Measurements from ENCODE around the gene PLCB4. TPM values are rescaled to one million over a fixed set of nuclear protein-coding genes. Genes with fewer than 3 reads are reported as not detected.

Gene PLCB4
- polyA plus RNA-seq, 3 donors = not detected

- no peak overlapping the region for H3K4me2 ChIP-seq (replicated peaks; ENCODE audit: extremely low read depth, low read length, poor library complexity, severe bottlenecking)
- no peaks in the 10 kb centered on the region for H3K36me3 Mint-ChIP-seq
- H3K9me3 ChIP-seq (replicated peaks in 1 of 2; ENCODE audit: control insufficient read depth in 1 of 2, insufficient read depth in 1 of 2, low read length in 2 of 2) = no peaks in the 10 kb centered on the region
- intact Hi-C loops (cut with micrococcal nuclease) = no loop called here
- H4K20me1 ChIP-seq (ENCODE audit: insufficient read depth, low read length) = no peaks in the 10 kb centered on the region
- TF ChIP-seq, protein P1, sequence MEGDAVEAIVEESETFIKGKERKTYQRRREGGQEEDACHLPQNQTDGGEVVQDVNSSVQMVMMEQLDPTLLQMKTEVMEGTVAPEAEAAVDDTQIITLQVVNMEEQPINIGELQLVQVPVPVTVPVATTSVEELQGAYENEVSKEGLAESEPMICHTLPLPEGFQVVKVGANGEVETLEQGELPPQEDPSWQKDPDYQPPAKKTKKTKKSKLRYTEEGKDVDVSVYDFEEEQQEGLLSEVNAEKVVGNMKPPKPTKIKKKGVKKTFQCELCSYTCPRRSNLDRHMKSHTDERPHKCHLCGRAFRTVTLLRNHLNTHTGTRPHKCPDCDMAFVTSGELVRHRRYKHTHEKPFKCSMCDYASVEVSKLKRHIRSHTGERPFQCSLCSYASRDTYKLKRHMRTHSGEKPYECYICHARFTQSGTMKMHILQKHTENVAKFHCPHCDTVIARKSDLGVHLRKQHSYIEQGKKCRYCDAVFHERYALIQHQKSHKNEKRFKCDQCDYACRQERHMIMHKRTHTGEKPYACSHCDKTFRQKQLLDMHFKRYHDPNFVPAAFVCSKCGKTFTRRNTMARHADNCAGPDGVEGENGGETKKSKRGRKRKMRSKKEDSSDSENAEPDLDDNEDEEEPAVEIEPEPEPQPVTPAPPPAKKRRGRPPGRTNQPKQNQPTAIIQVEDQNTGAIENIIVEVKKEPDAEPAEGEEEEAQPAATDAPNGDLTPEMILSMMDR (IDR thresholded peaks at IDR 0.05) = no peak
- no peak overlapping the region for H2AFZ ChIP-seq (ENCODE audit: insufficient read depth, low read depth, low read length, poor library complexity, severe bottlenecking)
- no peak for DNase-seq
- H3K27ac Mint-ChIP-seq = no peak overlapping the region
- H3K27ac ChIP-seq (ENCODE audit: low read depth in 1 of 2, low read length in 2 of 2) = no peak overlapping the region
- no peaks in the 10 kb centered on the region for H3K36me3 ChIP-seq (replicated peaks in 1 of 2; ENCODE audit: control insufficient read depth in 1 of 2, insufficient read depth in 2 of 2, low read length in 2 of 2)
- no peaks in the 10 kb centered on the region for H3K4me1 Mint-ChIP-seq
- no peaks in the 10 kb centered on the region for H3K27me3 ChIP-seq (ENCODE audit: control insufficient read depth in 2 of 2, insufficient read depth in 2 of 2, low read length in 2 of 2)
- no peaks in the 10 kb centered on the region for H3K79me2 ChIP-seq (ENCODE audit: insufficient read depth, low read length)
- H3K4me3 Mint-ChIP-seq = no peak overlapping the region
- no peaks in the 10 kb centered on the region for H3K4me1 ChIP-seq (ENCODE audit: control insufficient read depth in 1 of 2, insufficient read depth in 2 of 2, low read length in 2 of 2)
- H3K9ac ChIP-seq (ENCODE audit: insufficient read depth, low read length, poor library complexity, severe bottlenecking) = no peak overlapping the region
- no peaks in the 10 kb centered on the region for H3K27me3 Mint-ChIP-seq (ENCODE audit: low read depth in 3 of 3)
- no peak overlapping the region for H3K4me3 ChIP-seq (replicated peaks in 1 of 3; ENCODE audit: low read depth in 2 of 3, low read length in 3 of 3)
- no peaks in the 10 kb centered on the region for H3K9me3 Mint-ChIP-seq
Observed at GRCh38 chr20:9338101-9338500, 269.2 kb downstream of the PLCB4 start.

GRCh38 chr20:9339708-9340107, 270.8 kb downstream of the PLCB4 start:
- no peak for DNase-seq
- no peaks in the 10 kb centered on the region for H3K4me1 Mint-ChIP-seq
- H3K4me2 ChIP-seq (replicated peaks; ENCODE audit: extremely low read depth, low read length, poor library complexity, severe bottlenecking) = no peak overlapping the region
- H3K4me3 ChIP-seq (replicated peaks in 1 of 3; ENCODE audit: low read depth in 2 of 3, low read length in 3 of 3) = no peak overlapping the region
- H3K27ac Mint-ChIP-seq = no peak overlapping the region
- TF ChIP-seq, protein P1 (IDR thresholded peaks at IDR 0.05) = no peak
- no peaks in the 10 kb centered on the region for H3K4me1 ChIP-seq (ENCODE audit: control insufficient read depth in 1 of 2, insufficient read depth in 2 of 2, low read length in 2 of 2)
- H3K27me3 Mint-ChIP-seq (ENCODE audit: low read depth in 3 of 3) = no peaks in the 10 kb centered on the region
- WGBS (ENCODE audit: insufficient coverage) = no CpG with 5 or more reads among the region's 3 CpGs
- no peaks in the 10 kb centered on the region for H3K9me3 ChIP-seq (replicated peaks in 1 of 2; ENCODE audit: control insufficient read depth in 1 of 2, insufficient read depth in 1 of 2, low read length in 2 of 2)
- no peaks in the 10 kb centered on the region for H4K20me1 ChIP-seq (ENCODE audit: insufficient read depth, low read length)
- no peak overlapping the region for H2AFZ ChIP-seq (ENCODE audit: insufficient read depth, low read depth, low read length, poor library complexity, severe bottlenecking)
- no peak overlapping the region for H3K4me3 Mint-ChIP-seq
- no peaks in the 10 kb centered on the region for H3K27me3 ChIP-seq (ENCODE audit: control insufficient read depth in 2 of 2, insufficient read depth in 2 of 2, low read length in 2 of 2)
- no peaks in the 10 kb centered on the region for H3K79me2 ChIP-seq (ENCODE audit: insufficient read depth, low read length)
- no peaks in the 10 kb centered on the region for H3K36me3 ChIP-seq (replicated peaks in 1 of 2; ENCODE audit: control insufficient read depth in 1 of 2, insufficient read depth in 2 of 2, low read length in 2 of 2)
- H3K9ac ChIP-seq (ENCODE audit: insufficient read depth, low read length, poor library complexity, severe bottlenecking) = no peak overlapping the region
- H3K27ac ChIP-seq (ENCODE audit: low read depth in 1 of 2, low read length in 2 of 2) = no peak overlapping the region
- no peaks in the 10 kb centered on the region for H3K9me3 Mint-ChIP-seq
- intact Hi-C loops (cut with micrococcal nuclease) = no loop called here
- no peaks in the 10 kb centered on the region for H3K36me3 Mint-ChIP-seq

Measured in CD14-positive monocyte (primary cell).